ENCODE data around the gene ATXN7L1.

DNA sequence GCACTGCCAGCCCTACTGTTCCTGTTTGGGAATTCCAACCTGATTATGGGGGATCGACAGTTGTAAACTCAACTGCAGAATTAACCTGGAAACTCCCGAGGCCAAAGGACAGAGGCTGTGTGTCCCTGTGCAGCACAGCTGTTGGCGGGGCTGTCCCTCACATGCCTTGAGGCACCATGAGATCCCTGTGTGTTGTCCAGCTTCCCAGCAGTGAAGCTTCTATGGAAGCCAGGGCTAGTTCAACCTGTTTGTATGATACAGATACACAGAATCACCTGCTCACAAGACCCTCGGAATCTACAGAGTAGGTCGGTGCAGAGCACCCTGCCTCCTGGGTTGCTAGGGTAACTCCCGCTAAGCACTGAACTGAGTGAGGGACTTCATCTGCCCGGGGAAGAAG is 234.1 kb downstream of the ATXN7L1 start:
- TF ChIP-seq, protein P1, sequence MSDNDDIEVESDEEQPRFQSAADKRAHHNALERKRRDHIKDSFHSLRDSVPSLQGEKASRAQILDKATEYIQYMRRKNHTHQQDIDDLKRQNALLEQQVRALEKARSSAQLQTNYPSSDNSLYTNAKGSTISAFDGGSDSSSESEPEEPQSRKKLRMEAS (CRISPR knock-in tag; IDR thresholded peaks at IDR 0.05): no peak
- TF ChIP-seq, protein P2, sequence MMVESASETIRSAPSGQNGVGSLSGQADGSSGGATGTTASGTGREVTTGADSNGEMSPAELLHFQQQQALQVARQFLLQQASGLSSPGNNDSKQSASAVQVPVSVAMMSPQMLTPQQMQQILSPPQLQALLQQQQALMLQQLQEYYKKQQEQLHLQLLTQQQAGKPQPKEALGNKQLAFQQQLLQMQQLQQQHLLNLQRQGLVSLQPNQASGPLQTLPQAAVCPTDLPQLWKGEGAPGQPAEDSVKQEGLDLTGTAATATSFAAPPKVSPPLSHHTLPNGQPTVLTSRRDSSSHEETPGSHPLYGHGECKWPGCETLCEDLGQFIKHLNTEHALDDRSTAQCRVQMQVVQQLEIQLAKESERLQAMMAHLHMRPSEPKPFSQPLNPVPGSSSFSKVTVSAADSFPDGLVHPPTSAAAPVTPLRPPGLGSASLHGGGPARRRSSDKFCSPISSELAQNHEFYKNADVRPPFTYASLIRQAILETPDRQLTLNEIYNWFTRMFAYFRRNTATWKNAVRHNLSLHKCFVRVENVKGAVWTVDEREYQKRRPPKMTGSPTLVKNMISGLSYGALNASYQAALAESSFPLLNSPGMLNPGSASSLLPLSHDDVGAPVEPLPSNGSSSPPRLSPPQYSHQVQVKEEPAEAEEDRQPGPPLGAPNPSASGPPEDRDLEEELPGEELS (CRISPR knock-in tag; IDR thresholded peaks at IDR 0.05): no peak
- TF ChIP-seq ZNF263 (CRISPR knock-in tag; IDR thresholded peaks at IDR 0.05; ENCODE audit: low read depth): no peak
- no peak for TF ChIP-seq TCF7 (CRISPR knock-in tag; IDR thresholded peaks at IDR 0.05; ENCODE audit: low read depth)
- no peak for TF ChIP-seq NFYB (CRISPR knock-in tag; conservative IDR thresholded peaks at IDR 0.05; ENCODE audit: low read depth)
- no peak for TF ChIP-seq ZNF423 (CRISPR knock-in tag; IDR thresholded peaks at IDR 0.05)
- no peak for TF ChIP-seq NR2C2 (CRISPR knock-in tag; IDR thresholded peaks at IDR 0.05)
- TF ChIP-seq, protein P3, sequence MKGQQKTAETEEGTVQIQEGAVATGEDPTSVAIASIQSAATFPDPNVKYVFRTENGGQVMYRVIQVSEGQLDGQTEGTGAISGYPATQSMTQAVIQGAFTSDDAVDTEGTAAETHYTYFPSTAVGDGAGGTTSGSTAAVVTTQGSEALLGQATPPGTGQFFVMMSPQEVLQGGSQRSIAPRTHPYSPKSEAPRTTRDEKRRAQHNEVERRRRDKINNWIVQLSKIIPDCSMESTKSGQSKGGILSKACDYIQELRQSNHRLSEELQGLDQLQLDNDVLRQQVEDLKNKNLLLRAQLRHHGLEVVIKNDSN (CRISPR knock-in tag; IDR thresholded peaks at IDR 0.05): no peak
